ENCODE results near the gene DNM3. TPM values are rescaled to one million over a fixed set of nuclear protein-coding genes. Genes with fewer than 3 reads are reported as not detected.

The DNM3 gene
- total RNA-seq, 1 donor from 2014 or later: 0.59 TPM

DNA sequence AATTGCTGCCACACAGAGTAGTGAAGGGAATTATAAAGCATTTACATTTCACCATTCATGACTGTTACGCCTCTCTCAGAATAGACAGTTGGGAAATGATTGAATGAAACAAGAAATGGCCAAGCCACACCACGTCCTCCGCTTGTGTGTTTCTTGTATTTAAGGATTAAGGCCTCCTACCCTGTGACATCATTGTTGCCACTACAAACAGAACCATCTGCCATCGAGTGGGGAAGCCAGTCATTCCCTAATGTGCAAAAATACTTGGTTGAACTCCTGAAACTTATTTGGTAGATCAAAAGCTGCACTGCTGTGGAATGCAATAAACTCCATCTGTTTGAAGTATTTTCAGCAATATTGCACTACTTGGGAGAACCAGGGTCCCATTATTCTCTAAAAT is 480.2 kb downstream of the DNM3 start:
- no peak for DNase-seq (ENCODE audit: low read depth, low spot score)

GRCh38 chr1:172322219-172323061 is 481.1 kb downstream of the DNM3 start:
- peak; percentile 92 for DNase-seq (ENCODE audit: low read depth, low spot score)

DNA sequence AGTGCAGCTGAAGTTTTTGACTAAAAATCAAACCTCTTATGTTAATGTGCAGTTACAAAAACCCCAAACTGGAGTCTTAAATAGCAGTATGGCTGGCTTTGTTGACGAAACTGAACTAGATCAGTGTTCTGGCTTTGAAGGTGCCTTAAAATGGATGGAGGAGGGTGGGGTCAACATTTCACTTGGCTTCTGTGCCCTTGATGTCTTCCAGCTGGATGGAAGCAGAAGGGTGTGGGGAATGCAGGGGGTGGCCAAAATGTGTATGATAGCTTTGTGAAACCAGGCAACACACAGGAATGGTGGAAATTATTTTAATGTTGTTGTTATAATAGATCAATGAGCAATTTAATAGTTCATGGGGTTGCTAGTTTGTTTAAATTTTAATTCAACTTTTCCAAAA is 482.4 kb downstream of the DNM3 start:
- no peak for DNase-seq (ENCODE audit: low read depth, low spot score)

GRCh38 chr1:172324086-172324485 is 482.8 kb downstream of the DNM3 start:
- DNase-seq (ENCODE audit: low read depth, low spot score): no peak

DNA sequence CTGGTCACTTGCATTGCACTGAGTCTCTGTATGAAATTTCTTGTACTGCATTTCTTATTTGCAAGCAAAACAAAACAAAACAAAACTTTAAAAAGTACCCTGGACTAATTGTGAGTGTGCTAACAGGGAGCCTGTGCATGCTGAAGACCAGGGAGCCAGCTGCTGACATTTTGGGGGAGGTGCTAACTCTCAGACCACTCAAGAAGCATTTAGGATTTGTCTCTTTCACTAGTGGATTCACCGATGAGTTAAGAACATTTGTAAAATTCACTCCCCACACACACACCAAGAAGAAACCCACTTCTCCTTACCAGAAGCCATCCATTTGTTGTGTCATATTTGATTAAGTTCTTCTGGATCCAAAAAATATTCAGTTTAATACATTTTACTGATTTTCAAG is 483.5 kb downstream of the DNM3 start:
- no peak for DNase-seq (ENCODE audit: low read depth, low spot score)

DNA sequence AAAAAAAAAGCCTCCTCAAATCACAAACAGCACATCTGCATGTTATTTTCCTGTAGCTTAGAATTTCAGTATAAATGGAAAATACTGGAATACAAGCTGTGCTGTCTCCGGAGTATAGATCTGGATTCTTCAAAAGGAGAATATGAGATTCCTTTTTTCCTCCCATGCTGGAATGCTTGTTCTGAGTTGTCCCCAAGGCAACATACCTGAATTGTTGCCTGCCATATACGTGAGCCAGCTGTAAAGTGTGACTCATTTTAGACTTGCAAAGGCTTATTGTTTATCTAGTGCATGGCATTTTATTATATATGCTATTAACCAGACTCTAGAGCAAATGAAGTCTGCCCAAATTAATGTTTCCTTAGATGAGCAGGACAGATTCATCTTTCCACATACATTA is 484.2 kb downstream of the DNM3 start:
- no peak for DNase-seq (ENCODE audit: low read depth, low spot score)

DNA sequence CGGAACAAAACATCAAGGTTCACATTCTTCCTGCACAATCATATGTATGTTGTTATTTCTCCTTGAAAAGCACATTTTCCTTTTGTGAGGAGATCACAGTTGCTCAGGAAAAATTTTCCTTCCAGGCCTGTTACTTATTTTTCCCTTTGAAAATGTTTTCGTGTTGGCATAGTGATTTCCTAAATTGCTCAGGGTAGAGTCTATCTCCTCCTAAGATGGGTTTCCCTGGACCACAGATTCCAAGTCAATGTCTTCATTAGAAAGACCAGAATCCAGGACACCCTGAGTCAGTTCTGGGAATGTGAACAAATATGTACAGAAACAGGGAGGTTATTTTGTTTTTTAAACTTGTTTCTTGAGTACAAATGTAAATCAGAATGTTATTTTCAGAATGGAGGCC is 484.8 kb downstream of the DNM3 start:
- no peak for DNase-seq (ENCODE audit: low read depth, low spot score)

DNA sequence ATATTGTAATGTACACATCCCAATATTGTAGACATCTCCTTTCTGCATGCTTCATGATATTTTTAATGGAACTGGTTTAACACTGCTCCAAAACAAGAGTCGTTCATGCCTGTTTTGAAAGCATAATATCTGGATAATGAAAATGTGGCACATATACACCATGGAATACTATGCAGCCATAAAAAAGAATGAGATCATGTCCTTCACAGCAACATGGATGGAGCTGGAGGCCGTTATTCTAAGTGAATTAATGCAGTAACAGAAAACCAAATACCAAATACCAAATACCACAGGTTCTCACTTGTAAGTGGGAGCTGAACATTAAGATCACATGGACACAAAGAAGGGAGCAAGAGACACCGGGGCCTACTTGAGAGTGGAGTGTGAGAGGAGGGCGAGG is 487.0 kb downstream of the DNM3 start:
- DNase-seq (ENCODE audit: low read depth, low spot score): no peak

DNA sequence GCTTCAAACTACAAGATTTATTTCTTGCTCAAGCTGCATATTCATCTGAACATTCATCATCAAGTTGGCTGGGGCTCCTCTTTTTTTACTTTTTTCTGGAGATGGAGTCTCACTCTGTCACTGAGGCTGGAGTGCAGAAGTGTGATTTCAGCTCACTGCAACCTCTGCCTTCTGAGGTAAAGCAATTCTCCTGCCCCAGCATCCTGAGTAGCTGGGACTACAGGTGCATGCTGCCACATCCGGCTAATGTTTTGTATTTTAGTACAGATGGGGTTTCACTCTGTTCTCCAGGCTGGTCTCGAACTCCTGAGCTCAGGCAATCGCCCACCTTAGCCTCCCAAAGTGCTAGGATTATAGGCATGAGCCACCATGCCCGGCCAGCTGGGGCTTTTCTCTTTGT is 490.9 kb downstream of the DNM3 start:
- DNase-seq (ENCODE audit: low read depth, low spot score): no peak

DNA sequence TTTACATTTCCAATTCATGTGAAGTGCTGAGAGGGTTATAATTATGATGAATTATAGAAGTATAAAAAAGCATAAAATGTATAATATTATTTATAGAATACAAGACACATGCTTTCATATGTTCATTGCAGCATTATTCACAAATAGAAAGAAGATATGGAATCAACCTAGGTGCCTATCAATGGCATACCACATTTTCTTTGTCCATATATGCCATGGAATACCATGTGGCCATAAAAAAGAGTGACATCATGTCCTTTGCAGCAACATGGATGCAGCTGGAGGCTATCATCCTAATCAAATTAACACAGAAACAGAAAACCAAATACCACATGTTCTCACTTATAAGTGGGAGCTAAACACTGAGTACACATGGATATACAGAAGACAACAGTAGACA is 494.1 kb downstream of the DNM3 start:
- no peak for DNase-seq (ENCODE audit: low read depth, low spot score)

DNA sequence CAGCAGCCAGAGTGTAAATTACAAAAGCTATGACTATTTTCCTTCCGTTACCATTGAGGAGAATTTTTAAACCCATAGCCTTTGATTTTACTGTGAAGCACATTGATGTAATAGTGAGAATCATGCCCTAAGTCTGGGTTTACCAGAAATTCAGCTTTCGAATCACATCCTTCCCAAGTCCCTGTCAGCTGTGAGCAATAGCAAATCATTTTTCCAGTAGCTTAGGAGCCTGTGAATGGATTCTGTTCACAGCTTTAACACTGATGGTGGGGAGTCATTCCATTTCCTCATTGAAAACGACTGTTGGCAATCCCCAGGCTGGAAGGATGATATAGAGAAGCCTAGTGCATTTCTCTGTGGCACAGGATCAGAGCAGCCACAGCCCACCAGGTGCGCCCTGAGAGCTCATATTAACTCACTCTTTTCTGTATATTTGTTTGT is 497.0 kb downstream of the DNM3 start:
- no peak for DNase-seq (ENCODE audit: low read depth, low spot score)

- DNase-seq (ENCODE audit: low read depth, low spot score): no peak
These were observed 498.5 kb downstream of the DNM3 start for GRCh38 chr1:172339842-172340241.

DNA sequence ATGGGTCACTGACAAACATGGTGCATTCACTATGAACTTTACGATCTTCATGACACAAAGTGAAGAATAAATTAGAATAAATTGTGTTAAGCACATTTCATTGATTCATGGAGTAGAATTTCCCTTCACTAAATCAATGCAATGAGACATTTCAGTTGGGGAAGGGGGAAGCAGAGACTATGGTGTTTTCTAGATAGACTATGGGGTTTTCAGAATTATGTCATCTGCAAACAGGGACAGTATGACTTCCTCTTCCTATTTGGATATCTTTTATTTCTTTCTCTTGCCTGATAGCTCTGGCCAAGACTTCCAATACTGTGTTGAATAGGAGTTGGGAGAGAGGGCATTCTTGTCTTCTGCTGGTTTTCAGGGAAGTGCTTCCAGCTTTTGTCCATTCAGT is 499.2 kb downstream of the DNM3 start:
- DNase-seq (ENCODE audit: low read depth, low spot score): no peak

DNA sequence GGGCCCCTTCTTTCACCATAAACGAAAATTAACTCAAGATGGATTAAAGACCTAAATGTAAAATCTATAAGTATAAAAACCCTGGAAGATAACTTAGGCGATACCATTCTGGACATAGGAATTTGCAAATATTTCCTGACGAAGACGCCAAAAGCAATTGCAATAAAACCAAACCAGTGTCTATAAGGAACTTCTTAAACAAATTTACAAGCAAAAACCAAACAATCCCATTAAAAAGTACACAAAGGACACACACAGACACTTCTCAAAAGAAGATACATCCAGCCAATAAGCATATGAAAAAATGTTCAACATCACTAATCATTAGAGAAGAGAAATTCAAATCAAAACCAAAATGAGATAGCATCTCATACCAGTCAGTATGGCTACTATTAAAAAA is 500.4 kb downstream of the DNM3 start:
- DNase-seq (ENCODE audit: low read depth, low spot score): no peak

GRCh38 chr1:172342584-172343239 is 501.4 kb downstream of the DNM3 start:
- no peak for DNase-seq (ENCODE audit: low read depth, low spot score)

DNA sequence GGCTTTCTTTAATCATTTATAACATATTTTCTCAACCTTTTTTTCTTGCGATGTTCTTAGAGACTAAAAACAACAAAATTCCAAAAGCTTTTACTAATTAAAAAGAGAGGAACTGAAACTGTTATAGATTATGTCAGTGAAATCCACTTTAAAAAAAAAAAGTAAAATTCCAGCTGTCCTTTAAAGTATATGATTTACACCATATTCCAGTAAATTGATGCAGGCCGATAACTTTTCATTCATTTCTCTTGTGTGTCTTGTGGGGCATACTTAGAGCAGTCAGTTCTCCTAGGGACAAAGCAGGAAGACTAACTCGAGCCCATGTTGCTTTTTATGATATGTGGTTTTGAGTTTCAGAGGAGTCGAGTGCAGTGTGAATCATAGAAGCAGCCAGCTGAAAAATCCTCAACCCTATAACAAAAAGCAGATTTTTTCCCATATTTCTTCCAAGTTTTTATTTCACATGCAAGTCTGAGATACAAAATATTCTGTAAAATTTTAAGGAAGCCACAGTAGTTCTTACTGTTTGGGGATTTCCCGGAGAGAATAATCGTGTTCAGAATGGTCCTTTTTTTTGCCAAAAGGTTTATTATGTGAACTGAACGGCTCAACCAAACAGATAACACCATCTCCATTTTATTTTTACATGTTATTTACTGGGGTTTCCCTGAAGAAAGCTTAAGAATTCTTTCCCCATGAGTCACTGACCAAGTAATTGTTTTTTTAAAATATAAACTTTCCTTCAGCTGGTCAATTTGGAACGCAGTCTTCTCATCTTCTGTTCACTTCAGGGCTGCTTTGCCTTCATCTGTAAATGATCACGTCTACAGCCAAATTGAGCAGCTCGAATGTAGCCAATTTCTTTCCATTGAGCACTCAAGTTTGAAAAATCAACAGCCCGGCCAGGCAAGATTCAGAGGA is 502.2 kb downstream of the DNM3 start:
- DNase-seq (ENCODE audit: low read depth, low spot score): peak; percentile 59

DNA sequence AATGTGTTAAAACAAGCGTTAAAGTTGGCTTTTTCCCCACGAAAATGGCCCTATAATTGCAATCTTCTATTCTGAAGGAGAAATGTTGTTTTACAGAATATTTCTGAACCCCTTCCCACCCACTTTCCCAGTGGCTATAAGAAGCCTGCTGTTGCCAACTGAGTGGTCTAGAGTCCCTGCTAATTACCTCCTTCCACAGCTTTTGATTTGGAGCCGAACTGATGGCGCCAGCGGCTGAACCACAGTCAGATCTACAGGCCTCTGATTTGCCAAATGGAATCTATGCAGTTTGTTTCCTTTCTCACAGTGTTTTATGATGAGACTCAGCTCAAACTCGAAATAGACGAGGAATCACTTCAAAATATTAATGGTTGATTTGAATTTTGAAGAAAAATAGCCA is 503.1 kb downstream of the DNM3 start:
- DNase-seq (ENCODE audit: low read depth, low spot score): no peak

DNA sequence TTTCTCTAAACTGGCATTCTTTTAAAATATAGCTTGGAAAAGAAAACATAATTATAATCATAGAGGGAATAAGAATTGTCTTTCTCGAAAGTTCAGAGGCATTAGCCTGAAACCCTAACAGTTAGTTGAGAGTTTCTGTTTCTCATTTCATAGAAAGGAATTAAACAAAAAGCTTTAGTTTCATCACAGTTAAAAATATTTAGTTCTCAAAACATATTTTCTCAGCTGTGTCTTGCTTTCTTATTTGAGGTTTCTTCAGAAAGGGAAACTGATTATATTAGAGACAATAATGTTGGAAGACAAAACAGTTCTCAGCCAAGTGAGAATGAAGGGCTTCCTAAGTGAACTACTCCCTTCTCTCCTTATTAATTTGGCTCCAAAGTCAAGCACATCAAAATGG is 503.8 kb downstream of the DNM3 start:
- DNase-seq (ENCODE audit: low read depth, low spot score): no peak

GRCh38 chr1:172347416-172347815 is 506.1 kb downstream of the DNM3 start:
- DNase-seq (ENCODE audit: low read depth, low spot score): no peak

DNA sequence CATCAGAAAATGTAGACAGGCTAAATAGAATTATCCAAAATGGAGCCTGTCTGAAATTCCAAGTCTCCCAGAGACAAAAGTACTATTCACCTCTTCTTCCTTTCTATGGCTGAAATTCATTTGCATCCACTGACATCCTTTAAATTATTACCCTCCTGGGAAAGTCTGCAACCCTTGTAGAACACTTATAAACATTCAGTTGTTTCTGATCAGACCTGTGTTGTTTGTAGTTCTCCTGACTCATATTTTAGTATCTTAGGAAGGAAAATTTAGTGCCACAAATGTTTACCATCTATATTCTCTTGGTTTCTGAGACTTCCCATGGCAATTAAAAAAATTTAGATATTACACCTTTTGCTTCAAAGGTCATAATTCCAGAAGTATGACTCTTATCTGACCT is 509.6 kb downstream of the DNM3 start:
- no peak for DNase-seq (ENCODE audit: low read depth, low spot score)

DNA sequence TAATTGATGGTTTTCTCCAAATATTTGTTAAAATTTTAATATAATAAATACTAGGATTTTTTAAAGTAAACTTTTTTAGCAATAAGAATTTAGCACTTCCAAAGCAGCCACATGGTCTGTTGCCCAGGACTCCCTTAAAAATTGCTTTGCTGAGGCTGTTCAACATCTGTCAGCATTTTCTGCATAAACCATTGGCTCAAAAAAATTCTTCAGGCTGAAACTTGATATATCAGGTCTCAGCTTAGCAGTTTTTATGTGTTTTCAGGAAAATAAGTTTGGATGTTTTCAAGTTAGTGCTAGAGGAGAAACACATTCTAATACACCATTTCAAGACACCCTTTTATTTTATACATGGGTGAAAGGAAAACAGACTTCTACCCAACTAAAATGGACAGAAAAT is 510.0 kb downstream of the DNM3 start:
- DNase-seq (ENCODE audit: low read depth, low spot score): no peak

DNA sequence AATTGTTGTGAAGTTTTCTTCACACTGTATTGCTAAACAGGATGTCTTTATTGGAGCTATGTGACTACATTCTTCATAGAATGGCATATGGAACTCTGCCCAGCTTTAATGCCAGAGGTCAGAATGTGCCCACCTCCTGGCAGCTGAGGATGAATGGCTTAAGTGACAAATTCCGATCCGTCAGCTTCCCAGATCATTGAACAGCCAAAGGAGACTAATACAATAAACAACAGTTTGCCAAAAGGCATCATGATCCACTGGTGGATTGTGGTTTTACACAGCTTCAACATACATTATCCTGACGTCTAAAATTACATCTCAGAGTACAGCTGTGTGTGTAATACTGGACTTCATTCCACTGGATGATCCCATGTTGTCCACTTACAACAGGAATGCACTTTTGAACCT is 510.5 kb downstream of the DNM3 start:
- no peak for DNase-seq (ENCODE audit: low read depth, low spot score)

Measured in pulmonary artery endothelial cell (primary cell).